ENCODE data around the gene LAMA2.
A peak's percentile ranks its signal among the peaks of the same experiment; 100 is the strongest.

LAMA2 gene

GRCh38 chr6:129501740-129502660 lies 619.1 kb downstream of the LAMA2 start:
- DNase-seq, result peak; percentile 29

GRCh38 chr6:129504456-129504855 lies 621.5 kb downstream of the LAMA2 start:
- DNase-seq, result no peak

DNA sequence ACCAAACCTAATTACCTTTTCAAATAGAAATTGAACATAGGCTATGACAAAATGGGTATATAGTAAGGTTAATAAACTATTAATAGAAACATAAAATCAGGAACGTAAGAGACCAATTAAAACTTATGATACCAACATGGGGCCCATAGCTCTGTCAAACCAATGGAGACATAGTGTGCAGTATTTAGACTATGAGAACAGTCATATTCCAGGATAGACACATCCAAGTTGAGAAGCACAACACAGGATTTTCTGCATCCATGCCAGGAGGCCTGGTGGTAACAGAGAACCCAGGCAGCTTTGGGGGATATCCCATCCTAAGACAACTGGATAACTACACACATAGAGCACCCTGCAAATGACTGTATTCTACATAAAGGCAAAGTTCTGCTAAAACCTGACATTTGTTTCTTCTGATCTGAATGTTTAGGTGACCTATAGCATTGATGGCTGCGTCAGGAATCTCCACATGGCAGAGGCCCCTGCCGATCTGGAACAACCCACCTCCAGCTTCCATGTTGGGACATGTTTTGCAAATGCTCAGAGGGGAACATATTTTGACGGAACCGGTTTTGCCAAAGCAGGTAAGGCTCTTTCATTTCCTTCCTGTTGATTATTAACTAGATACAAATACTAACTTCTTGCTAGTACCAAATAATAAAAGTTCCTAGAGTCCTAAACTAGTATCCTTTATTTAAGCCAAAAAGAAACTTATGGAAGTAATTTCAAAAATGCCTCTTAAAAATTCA lies 624.3 kb downstream of the LAMA2 start:
- no peak for DNase-seq

DNA sequence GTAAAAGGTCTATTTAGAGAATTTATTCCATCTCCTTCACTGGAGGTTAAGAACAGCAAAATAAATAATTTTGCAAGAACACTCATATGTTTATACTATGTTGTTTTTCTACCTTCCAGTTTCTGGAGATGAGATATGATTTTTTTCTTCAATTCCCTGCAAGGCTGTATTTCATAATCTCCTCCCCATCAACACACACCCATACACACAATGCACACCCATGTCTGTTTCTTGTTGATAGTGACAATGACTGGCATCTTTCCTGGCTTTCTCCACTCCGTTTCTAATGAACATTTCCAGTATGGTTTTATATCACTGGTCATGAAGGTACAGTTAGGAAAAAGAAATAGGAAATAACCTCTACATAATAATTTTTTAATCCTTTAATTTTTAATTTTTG lies 624.9 kb downstream of the LAMA2 start:
- DNase-seq, result no peak

GRCh38 chr6:129508477-129509145 lies 625.7 kb downstream of the LAMA2 start:
- no peak for DNase-seq

DNA sequence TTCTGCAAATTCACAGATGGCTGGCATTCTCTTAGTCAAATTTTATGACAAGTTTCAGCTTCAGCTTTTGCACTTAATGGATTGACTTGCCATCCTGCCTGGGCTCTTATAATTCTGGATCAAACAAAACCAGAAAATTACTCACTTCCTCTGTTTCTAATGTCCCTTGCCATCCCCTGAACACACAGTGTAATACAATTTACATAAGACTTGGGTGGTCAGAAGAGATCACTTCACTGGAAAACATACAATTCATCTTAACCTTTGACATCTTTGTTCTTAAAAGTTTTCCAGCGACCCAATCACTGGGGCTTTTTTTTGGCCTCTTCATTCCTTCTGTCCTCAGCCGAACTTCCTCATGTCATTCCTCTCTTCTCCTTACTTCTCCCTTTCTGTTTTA lies 628.0 kb downstream of the LAMA2 start:
- no peak for DNase-seq

GRCh38 chr6:129513471-129513870 lies 630.5 kb downstream of the LAMA2 start:
- DNase-seq, result no peak

GRCh38 chr6:129515004-129515403 lies 632.1 kb downstream of the LAMA2 start:
- no peak for DNase-seq

DNA sequence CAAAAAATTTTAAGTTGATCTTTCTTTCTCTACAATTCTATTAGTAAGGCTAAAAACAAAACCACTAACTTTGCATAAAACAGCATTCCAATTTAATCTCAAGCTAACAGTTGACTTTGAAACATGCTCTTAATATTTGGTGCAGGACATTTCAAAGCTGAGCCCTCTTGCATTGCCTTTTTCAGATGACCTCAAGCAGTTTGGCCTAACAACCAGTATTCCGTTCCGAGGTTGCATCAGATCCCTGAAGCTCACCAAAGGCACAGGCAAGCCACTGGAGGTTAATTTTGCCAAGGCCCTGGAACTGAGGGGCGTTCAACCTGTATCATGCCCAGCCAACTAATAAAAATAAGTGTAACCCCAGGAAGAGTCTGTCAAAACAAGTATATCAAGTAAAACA lies 633.1 kb downstream of the LAMA2 start:
- no peak for DNase-seq

- no peak for DNase-seq
These were observed 633.8 kb downstream of the LAMA2 start for GRCh38 chr6:129516787-129517186.

GRCh38 chr6:129517288-129517687 lies 634.4 kb downstream of the LAMA2 start:
- DNase-seq, result no peak

DNA sequence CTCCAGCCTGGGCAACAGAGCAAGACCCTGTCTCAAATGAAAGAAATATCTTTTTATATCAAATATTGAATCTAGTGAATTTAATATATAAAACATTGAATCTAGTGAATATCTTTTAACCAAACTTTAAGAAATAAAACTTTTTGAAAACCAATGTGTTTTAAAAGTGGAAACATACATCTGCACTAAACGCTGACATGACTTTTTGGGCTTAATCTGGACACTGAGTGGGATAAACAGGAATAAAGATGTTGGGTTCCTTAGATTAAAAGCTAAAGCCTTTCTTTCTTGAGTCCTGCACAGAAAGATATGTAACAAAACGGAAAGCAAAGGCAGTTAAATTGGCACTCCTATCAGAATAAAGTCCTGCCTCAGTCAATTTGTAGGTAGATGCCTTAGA lies 636.8 kb downstream of the LAMA2 start:
- no peak for DNase-seq

GRCh38 chr6:129521946-129522345 lies 639.0 kb downstream of the LAMA2 start:
- DNase-seq, result no peak

GRCh38 chr6:129523816-129524215 lies 640.9 kb downstream of the LAMA2 start:
- DNase-seq, result no peak

GRCh38 chr6:129525055-129525454 lies 642.1 kb downstream of the LAMA2 start:
- DNase-seq, result no peak

- no peak for DNase-seq
These were observed 652.0 kb downstream of the LAMA2 start for GRCh38 chr6:129534926-129535325.

GRCh38 chr6:129536271-129536670 lies 653.3 kb downstream of the LAMA2 start:
- no peak for DNase-seq

GRCh38 chr6:129539032-129539431 lies 656.1 kb downstream of the LAMA2 start:
- DNase-seq, result no peak

- DNase-seq, result no peak
These were observed 659.8 kb downstream of the LAMA2 start for GRCh38 chr6:129542705-129543104.

DNA sequence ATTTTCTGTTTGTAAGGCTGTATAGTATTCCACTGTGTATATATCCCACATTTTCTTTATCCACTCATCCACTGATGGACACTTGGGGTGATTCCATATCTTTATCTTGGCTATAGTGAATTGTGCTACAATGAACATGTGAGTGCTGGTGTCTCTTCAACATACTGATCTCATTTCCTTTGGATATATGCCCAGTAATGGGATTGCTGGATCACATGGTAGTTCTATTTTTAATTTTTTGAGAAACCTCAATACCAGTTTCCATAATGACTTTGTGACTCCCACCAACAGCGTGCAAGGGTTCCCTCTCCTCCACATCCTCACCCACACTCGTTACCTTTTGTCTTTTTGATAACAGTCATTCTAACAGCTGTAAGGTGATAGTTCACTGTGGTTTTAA lies 661.0 kb downstream of the LAMA2 start:
- DNase-seq, result no peak

DNA sequence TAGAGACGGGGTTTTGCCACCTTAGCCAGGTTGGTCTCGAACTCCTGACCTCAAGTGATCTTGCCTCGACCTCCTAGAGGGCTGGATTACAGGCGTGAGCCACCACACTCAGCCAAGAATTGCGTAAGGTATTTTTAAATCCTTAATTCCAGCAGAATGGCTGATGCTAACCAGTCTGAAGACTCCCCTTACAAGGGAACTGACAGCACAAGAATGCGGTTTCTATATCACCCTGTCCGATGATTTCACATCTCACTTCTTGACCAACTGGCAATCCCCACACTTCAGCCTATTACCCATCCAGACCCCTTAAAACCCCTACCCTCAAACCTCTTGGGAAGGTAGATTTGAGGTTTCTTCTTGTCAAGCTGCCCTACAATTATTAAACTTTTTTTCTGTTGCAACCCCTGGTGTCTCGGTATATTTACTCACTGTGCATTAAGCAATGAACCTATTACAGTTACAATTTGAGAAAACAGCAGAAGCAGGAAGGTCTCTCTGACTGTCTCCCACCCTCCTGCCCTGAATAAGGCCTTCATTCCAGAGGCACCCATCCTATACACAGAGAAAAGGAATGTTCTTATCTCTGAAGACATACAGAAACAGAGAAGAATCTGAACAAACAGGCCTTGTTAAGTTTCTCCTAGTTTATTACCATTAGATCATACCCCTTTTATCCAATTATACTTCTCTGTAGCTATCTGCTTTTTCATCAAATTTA lies 662.1 kb downstream of the LAMA2 start:
- no peak for DNase-seq

- no peak for DNase-seq
These were observed 663.8 kb downstream of the LAMA2 start for GRCh38 chr6:129546702-129547101.

GRCh38 chr6:129551486-129551885 lies 668.5 kb downstream of the LAMA2 start:
- no peak for DNase-seq

Measured in right hindlimb (tissue), 1 donor.